H1 (cell line): ENCODE data around the gene ASAP2. TPM values are rescaled to one million over a fixed set of nuclear protein-coding genes. Genes with fewer than 3 reads are reported as not detected.

Experiments
- CTCF ChIA-PET: fragments of 300-600 bp; sonication (Branson Sonifier 250); formaldehyde crosslinking; loops from one replicate; lab custom pipeline; 2021; ENCODE audit not compliant: partially characterized antibody; lab: Charles Lee
- POLR2A ChIA-PET: fragments of 300-600 bp; sonication (Branson Sonifier 250); formaldehyde crosslinking; loops from one replicate; lab custom pipeline; 2021; ENCODE audit warnings: inconsistent platforms; ENCODE audit not compliant: partially characterized antibody; lab: Charles Lee
- DNase-seq, 2 experiments: peaks; one replicate each; pipeline versions ENCODE4 v3.0.0 to v3.0.0-alpha.2; 2010 to 2022; ENCODE audit warnings: low spot score in 2 of 2, low read depth in 1 of 2, mixed read lengths in 1 of 2
- FAIRE-seq: peaks from 2 replicates; lab custom pipeline; 2011; peaks lifted over from hg19 to GRCh38; lab: Jason Lieb, UNC
- H2AFZ ChIP-seq: 2 replicates; pipeline ENCODE4 v1.8.1; 2012; ENCODE audit warnings: low read length, inconsistent platforms
- H2AK5ac ChIP-seq: 2 replicates; pipeline ENCODE4 v1.6.1; 2013; ENCODE audit warnings: low read depth, low read length
- H2BK120ac ChIP-seq: replicated peaks from 2 replicates; pipeline ENCODE3; 2013; ENCODE audit warnings: low read depth, low read length, inconsistent platforms
- H2BK12ac ChIP-seq: 2 replicates; pipeline ENCODE4 v1.6.1; 2013; ENCODE audit warnings: low read depth, low read length
- H2BK15ac ChIP-seq: 2 replicates; pipeline ENCODE4 v1.6.1; 2013; ENCODE audit warnings: low read length
- H2BK20ac ChIP-seq: 2 replicates; pipeline ENCODE4 v1.6.1; 2013; ENCODE audit warnings: low read length
- H2BK5ac ChIP-seq: 2 replicates; pipeline ENCODE4 v1.6.1; 2013; ENCODE audit warnings: low read depth, low read length
- H3K14ac ChIP-seq: 2 replicates; pipeline ENCODE4 v1.6.1; 2013; ENCODE audit warnings: inconsistent platforms; ENCODE audit not compliant: insufficient read length
- H3K18ac ChIP-seq: 2 replicates; pipeline ENCODE4 v1.6.1; 2013; ENCODE audit warnings: low read length; ENCODE audit errors: extremely low read depth
- H3K23ac ChIP-seq: 2 replicates; pipeline ENCODE4 v1.6.1; 2013; ENCODE audit warnings: inconsistent platforms; ENCODE audit not compliant: insufficient read length
- H3K23me2 ChIP-seq: 2 replicates; pipeline ENCODE4 v1.6.1; 2013; ENCODE audit warnings: low read depth, low read length
- H3K27ac ChIP-seq: 2 replicates; pipeline ENCODE4 v1.6.1; 2011; ENCODE audit warnings: low read depth, low read length, inconsistent platforms
- H3K27me3 ChIP-seq, 4 experiments: replicated peaks in 1 of 4; 1 replicate in 1 of 4; 2 replicates in 3 of 4; pipeline versions ENCODE4 v1.6.1 to v1.8.1; 2011 to 2013; ENCODE audit warnings: low read length in 3 of 4, mild to moderate bottlenecking in 3 of 4, inconsistent platforms in 2 of 4, mixed read lengths in 2 of 4, moderate library complexity in 1 of 4; ENCODE audit not compliant: control insufficient read depth in 3 of 4, insufficient read depth in 3 of 4; ENCODE audit errors: extremely low read depth in 1 of 4
- H3K36me3 ChIP-seq, 4 experiments: 2 replicates each; pipeline versions ENCODE4 v1.6.1 to v1.8.1; 2011 to 2013; ENCODE audit warnings: mild to moderate bottlenecking in 4 of 4, low read length in 3 of 4, moderate library complexity in 2 of 4, control low read depth in 1 of 4, inconsistent platforms in 1 of 4; ENCODE audit not compliant: insufficient read depth in 4 of 4, control insufficient read depth in 2 of 4
- H3K4ac ChIP-seq: replicated peaks from 2 replicates; pipeline ENCODE3; 2013; ENCODE audit warnings: low read length, low read depth, mixed read lengths, inconsistent platforms; ENCODE audit not compliant: insufficient read length
- H3K4me1 ChIP-seq, 4 experiments: replicated peaks in 1 of 4; 1 replicate in 1 of 4; 2 replicates in 3 of 4; pipeline versions ENCODE4 v1.6.1 to v1.8.1; 2011 to 2013; ENCODE audit warnings: low read length in 3 of 4, inconsistent platforms in 2 of 4, mixed read lengths in 1 of 4; ENCODE audit not compliant: insufficient read depth in 4 of 4, control insufficient read depth in 3 of 4
- H3K4me2 ChIP-seq, 2 experiments: 2 replicates each; pipeline versions ENCODE4 v1.6.1 to v1.8.1; 2011 to 2013; ENCODE audit warnings: low read depth in 2 of 2, low read length in 2 of 2, control low read depth in 1 of 2, inconsistent platforms in 1 of 2, mild to moderate bottlenecking in 1 of 2; ENCODE audit not compliant: insufficient read depth in 1 of 2
- H3K4me3 ChIP-seq, 4 experiments: fragments of 200-600, 300-600 bp in 1 of 4; sonication (generic), shearing (Covaris generic), sonication (Bioruptor Twin) in 1 of 4; 2 replicates each; pipeline versions ENCODE4 v1.5.1 to v1.8.1; 2011 to 2016; ENCODE audit warnings: low read length in 4 of 4, low read depth in 3 of 4, control low read depth in 2 of 4, inconsistent platforms in 2 of 4, mild to moderate bottlenecking in 2 of 4, mixed read lengths in 1 of 4, moderate library complexity in 1 of 4; ENCODE audit not compliant: insufficient read depth in 2 of 4; ENCODE audit errors: extremely low read depth in 1 of 4
- H3K56ac ChIP-seq: replicated peaks from 2 replicates; pipeline ENCODE3; 2013; ENCODE audit warnings: low read depth, mild to moderate bottlenecking, mixed read lengths, low read length, inconsistent platforms; ENCODE audit not compliant: insufficient read length
- H3K79me1 ChIP-seq: 2 replicates; pipeline ENCODE4 v1.6.1; 2013; ENCODE audit warnings: low read depth, low read length, control low read depth
- H3K79me2 ChIP-seq, 2 experiments: 2 replicates each; pipeline versions ENCODE4 v1.6.1 to v1.8.1; 2012 to 2013; ENCODE audit warnings: low read length in 2 of 2, mild to moderate bottlenecking in 2 of 2, inconsistent platforms in 1 of 2; ENCODE audit not compliant: insufficient read depth in 2 of 2, control insufficient read depth in 1 of 2
- H3K9ac ChIP-seq, 4 experiments: replicated peaks in 1 of 4; 1 replicate in 1 of 4; 2 replicates in 3 of 4; pipeline versions ENCODE4 v1.6.1 to v1.8.1; 2011 to 2013; ENCODE audit warnings: low read depth in 3 of 4, low read length in 3 of 4, control low read depth in 2 of 4, mild to moderate bottlenecking in 2 of 4, moderate library complexity in 2 of 4, inconsistent platforms in 1 of 4; ENCODE audit errors: extremely low read depth in 1 of 4
- H3K9me3 ChIP-seq, 2 experiments: 2 replicates each; pipeline versions ENCODE4 v1.6.1 to v1.8.1; 2012 to 2013; ENCODE audit warnings: mild to moderate bottlenecking in 2 of 2, moderate library complexity in 2 of 2, control low read depth in 1 of 2, inconsistent platforms in 1 of 2, low read depth in 1 of 2, low read length in 1 of 2, mixed read lengths in 1 of 2; ENCODE audit not compliant: insufficient read depth in 2 of 2
- H4K20me1 ChIP-seq, 2 experiments: replicated peaks in 1 of 2; 2 replicates each; pipeline versions ENCODE3 to v1.8.1; 2011 to 2013; ENCODE audit warnings: inconsistent platforms in 2 of 2, low read length in 2 of 2, mild to moderate bottlenecking in 1 of 2; ENCODE audit not compliant: insufficient read depth in 2 of 2, control insufficient read depth in 1 of 2
- H4K5ac ChIP-seq: 2 replicates; pipeline ENCODE4 v1.6.1; 2013; ENCODE audit warnings: low read length, low read depth, mixed read lengths, inconsistent platforms; ENCODE audit not compliant: insufficient read length
- H4K8ac ChIP-seq: 2 replicates; pipeline ENCODE4 v1.8.0; 2013; ENCODE audit warnings: mild to moderate bottlenecking, moderate library complexity, low read length, inconsistent platforms; ENCODE audit not compliant: insufficient read depth; ENCODE audit errors: extremely low read depth
- H4K91ac ChIP-seq: replicated peaks from 2 replicates; pipeline ENCODE3; 2013; ENCODE audit warnings: low read length, mixed read lengths, inconsistent platforms; ENCODE audit not compliant: insufficient read length
- whole genome bisulfite sequencing, 2 experiments: shearing (Covaris generic) in 1 of 2; methylation state at CpG; one replicate each; pipeline versions ENCODE4 v1.1.6 to v1.1.7; 2013 to 2015; ENCODE audit warnings: low lambda C conversion rate in 2 of 2, mixed read lengths in 2 of 2, inconsistent platforms in 1 of 2, low coverage in 1 of 2, missing lambda C conversion rate in 1 of 2; ENCODE audit not compliant: insufficient replicate concordance in 2 of 2, insufficient coverage in 1 of 2, insufficient read length in 1 of 2; ENCODE audit errors: extremely low coverage in 1 of 2, missing lambda C conversion rate in 1 of 2; 5-methylcytosine and 5-hydroxymethylcytosine counted together
- polyA plus RNA-seq, 7 experiments: library from polyadenylated mRNA; depleted of rRNA in 3 of 7; stranded (reverse) in 5 of 7; unstranded in 2 of 7; fragments of >200 nt in 5 of 7; fragments of 200-250 nt in 2 of 7; gene quantifications; 1 replicate in 5 of 7; 2 replicates in 1 of 7; 4 replicates in 1 of 7; pipeline versions ENCODE4 v1.2.1 to v1.2.3, GENCODE V29; 2011 to 2013; ENCODE audit warnings: missing spikeins in 2 of 7, mixed read lengths in 2 of 7
- total RNA-seq: library from RNA; stranded (reverse); fragmentation: NEBNext Ultra II Directional; extraction: Animal tissue kit (Norgen Biotek cat#: 25700); gene quantifications from 2 replicates; pipeline ENCODE4 v1.2.1, GENCODE V29; 2021

Gene ASAP2
- total and polyA plus RNA-seq, 2 of the 8 experiments (the other 6 are each of a cell fraction or from before 2014, with no cell fraction given), result 10.2 to 18.7 TPM

GRCh38 chr2:9373476-9373875 is 166.9 kb downstream of the ASAP2 start:
- ChIA-PET POLR2A (no interaction called here), CTCF (interaction anchor here (1.2 to 12.1 kb wide), 3 partner anchors 9 to 232 kb away, joined by 3 to 106 read pairs (median 6); no protein-coding TSS in a partner anchor)
- Histone ChIP-seq H2BK120ac (no peak overlapping the region), H3K18ac (no peak overlapping the region), H3K36me3 (peaks cover 0 to under 1% (median 0%) of the 10 kb centered on the region in 4 experiments; a peak in 1 of 8 replicates), H4K8ac (no peak overlapping the region), H3K23me2 (no peaks in the 10 kb centered on the region), H2BK12ac (no peak overlapping the region), H3K4me3 (no peak overlapping the region), H3K79me2 (no peaks in the 10 kb centered on the region), H3K9ac (no peak overlapping the region), H3K27me3 (no peaks in the 10 kb centered on the region), H3K4me2 (no peak overlapping the region), H2AFZ (no peak overlapping the region), H3K14ac (no peak overlapping the region), H2AK5ac (no peak overlapping the region), H4K91ac (no peak overlapping the region), H3K79me1 (no peaks in the 10 kb centered on the region), H4K5ac (no peak overlapping the region), H2BK15ac (no peak overlapping the region), H3K56ac (no peak overlapping the region), H3K9me3 (no peaks in the 10 kb centered on the region), H2BK20ac (no peak overlapping the region), H4K20me1 (no peaks in the 10 kb centered on the region), H3K4me1 (peaks cover 0 to 9% (median 2%) of the 10 kb centered on the region in 4 experiments; a peak in 4 of 7 replicates), H2BK5ac (no peak overlapping the region; the same call in 1 of the 2 replicates), H3K27ac (no peak overlapping the region), H3K4ac (no peak overlapping the region), H3K23ac (no peak overlapping the region)
- whole genome bisulfite sequencing, 2 experiments, result 95% methylated on average over 6 of the region's 6 CpGs; no CpG with 5 or more reads in 1 of the 2 experiments
- DNase-seq, result no peak
- no peak for FAIRE-seq
